NCI-H2196 (cell line): ENCODE measurements around the gene TCEAL2.
"Not testable (repeated sequence)": the region's sequence is repeated elsewhere in the genome, so short reads cannot be mapped to it uniquely, and the experiment has no call there.

ENCODE experiments used
- DNase-seq: peaks from one replicate; lab custom pipeline; 2025; ENCODE audit not compliant: unreplicated experiment; lab: John Stamatoyannopoulos, UW

The TCEAL2 gene

GRCh38 chrX:102125436-102125835 is at the start of gene TCEAL2:
Gene TCEAL2, plus strand, starts transcription at chrX:102125679. Its CDS starts 1,152 bp downstream, at chrX:102126831.
- peak; percentile 0 for DNase-seq

GRCh38 chrX:102077426-102077825 is 48.1 kb upstream of the TCEAL2 start:
- DNase-seq, result no peak

- DNase-seq, result no peak
Observed at GRCh38 chrX:102085706-102086105, 39.8 kb upstream of the TCEAL2 start.

- DNase-seq, result no peak
Observed at GRCh38 chrX:102113367-102113766, 12.1 kb upstream of the TCEAL2 start.

- DNase-seq, result no peak
Observed at GRCh38 chrX:102115748-102116147, 9.7 kb upstream of the TCEAL2 start.

- not testable (repeated sequence) for DNase-seq
Observed at GRCh38 chrX:102125014-102125413, 465 bp upstream of the TCEAL2 start.

- not testable (repeated sequence) for DNase-seq
Observed at GRCh38 chrX:102126080-102126818, 770 bp downstream of the TCEAL2 start.

GRCh38 chrX:102126863-102127262 is 1.4 kb downstream of the TCEAL2 start:
- no peak for DNase-seq

GRCh38 chrX:102129473-102129872 is 4.0 kb downstream of the TCEAL2 start:
- no peak for DNase-seq

- DNase-seq, result no peak
Observed at GRCh38 chrX:102138064-102138463, 12.6 kb downstream of the TCEAL2 start.

- DNase-seq, result not testable (repeated sequence)
Observed at GRCh38 chrX:102140876-102141275, 15.4 kb downstream of the TCEAL2 start.

GRCh38 chrX:102141631-102142030 is 16.2 kb downstream of the TCEAL2 start:
- not testable (repeated sequence) for DNase-seq

- DNase-seq, result not testable (repeated sequence)
Observed at GRCh38 chrX:102142274-102142673, 16.8 kb downstream of the TCEAL2 start, which contains the start of gene TCEAL6. Gene TCEAL6, minus strand, starts transcription at chrX:102142481.

- DNase-seq, result no peak
Observed at GRCh38 chrX:102154218-102154860, 28.9 kb downstream of the TCEAL2 start.

GRCh38 chrX:102154900-102155805 is 29.7 kb downstream of the TCEAL2 start:
- no peak for DNase-seq

- peak; percentile 69 for DNase-seq
Observed at GRCh38 chrX:102155806-102156179, 30.3 kb downstream of the TCEAL2 start, which contains the start of gene BEX5. Gene BEX5, minus strand, starts transcription at chrX:102155977. Its CDS starts 1,712 bp downstream, at chrX:102154265.
